C1 segment of cervical spinal cord (tissue), 14 donors: ENCODE measurements around the gene DHRS2.
"Not testable (repeated sequence)": the region's sequence is repeated elsewhere in the genome, so short reads cannot be mapped to it uniquely, and the experiment has no call there.

Experiments
- DNase-seq, 14 donors: peaks; one replicate each; lab custom pipeline; 2025; lab: John Stamatoyannopoulos, UW

The DHRS2 gene

GRCh38 chr14:23636317-23637211 lies at the start of gene DHRS2:
DHRS2 (plus strand) TSS chr14:23636364; CDS start chr14:23638865, 2,501 bp downstream.
- no peak for DNase-seq

- DNase-seq = peak in 12 of 14 donors; percentile 42 to 86 (median 75)
Measured at GRCh38 chr14:23588884-23589598, 47.1 kb upstream of the DHRS2 start.

- no peak for DNase-seq
Measured at GRCh38 chr14:23589606-23590005, 46.6 kb upstream of the DHRS2 start.

GRCh38 chr14:23590198-23590597 lies 46.0 kb upstream of the DHRS2 start:
- no peak for DNase-seq

GRCh38 chr14:23594191-23594590 lies 42.0 kb upstream of the DHRS2 start:
- DNase-seq = not testable (repeated sequence)

GRCh38 chr14:23600322-23600707 lies 35.8 kb upstream of the DHRS2 start:
- no peak for DNase-seq

GRCh38 chr14:23600806-23601205 lies 35.4 kb upstream of the DHRS2 start:
- DNase-seq = no peak

GRCh38 chr14:23601424-23601823 lies 34.7 kb upstream of the DHRS2 start:
- DNase-seq = no peak

GRCh38 chr14:23601845-23602180 lies 34.4 kb upstream of the DHRS2 start:
- no peak for DNase-seq

GRCh38 chr14:23602181-23603095 lies 33.7 kb upstream of the DHRS2 start:
- DNase-seq = no peak

- no peak for DNase-seq
Measured at GRCh38 chr14:23603103-23603502, 33.1 kb upstream of the DHRS2 start.

- DNase-seq = no peak
Measured at GRCh38 chr14:23604148-23604547, 32.0 kb upstream of the DHRS2 start.

GRCh38 chr14:23604675-23605170 lies 31.4 kb upstream of the DHRS2 start:
- no peak for DNase-seq

- DNase-seq = no peak
Measured at GRCh38 chr14:23605931-23606585, 30.1 kb upstream of the DHRS2 start.

GRCh38 chr14:23608454-23608853 lies 27.7 kb upstream of the DHRS2 start:
- peak in 2 of 14 donors; percentile 12 to 40 for DNase-seq

- no peak for DNase-seq
Measured at GRCh38 chr14:23609001-23609400, 27.2 kb upstream of the DHRS2 start.

GRCh38 chr14:23609411-23610089 lies 26.6 kb upstream of the DHRS2 start:
- DNase-seq = not testable (repeated sequence)

- no peak for DNase-seq
Measured at GRCh38 chr14:23610090-23610814, 25.9 kb upstream of the DHRS2 start.

- DNase-seq = no peak
Measured at GRCh38 chr14:23610815-23611289, 25.3 kb upstream of the DHRS2 start.

GRCh38 chr14:23612354-23612732 lies 23.8 kb upstream of the DHRS2 start:
- DNase-seq = no peak
